SU-DHL-6 (cell line): Measurements from ENCODE around the gene RTP4.

Experiments used
- EZH2phosphoT487 ChIP-seq: fragments of 200-600 bp; sonication (generic), shearing (Covaris generic); conservative IDR thresholded peaks from 2 replicates; pipeline ENCODE4 v1.6.1; 2018; ENCODE audit warnings: mild to moderate bottlenecking, antibody characterized with exemption, low read length, moderate library complexity, mixed read lengths
- TF ChIP-seq, protein P1 (sequence below): fragments of 200-600 bp; sonication (generic); IDR thresholded peaks from one replicate; pipeline ENCODE4 v1.5.1; 2017; ENCODE audit warnings: antibody characterized with exemption, mild to moderate bottlenecking, low read length, moderate library complexity; ENCODE audit not compliant: insufficient read depth, poor library complexity, severe bottlenecking

GRCh38 chr3:187319699-187320302, 48.4 kb upstream of the RTP4 start:
- TF ChIP-seq, protein P1, sequence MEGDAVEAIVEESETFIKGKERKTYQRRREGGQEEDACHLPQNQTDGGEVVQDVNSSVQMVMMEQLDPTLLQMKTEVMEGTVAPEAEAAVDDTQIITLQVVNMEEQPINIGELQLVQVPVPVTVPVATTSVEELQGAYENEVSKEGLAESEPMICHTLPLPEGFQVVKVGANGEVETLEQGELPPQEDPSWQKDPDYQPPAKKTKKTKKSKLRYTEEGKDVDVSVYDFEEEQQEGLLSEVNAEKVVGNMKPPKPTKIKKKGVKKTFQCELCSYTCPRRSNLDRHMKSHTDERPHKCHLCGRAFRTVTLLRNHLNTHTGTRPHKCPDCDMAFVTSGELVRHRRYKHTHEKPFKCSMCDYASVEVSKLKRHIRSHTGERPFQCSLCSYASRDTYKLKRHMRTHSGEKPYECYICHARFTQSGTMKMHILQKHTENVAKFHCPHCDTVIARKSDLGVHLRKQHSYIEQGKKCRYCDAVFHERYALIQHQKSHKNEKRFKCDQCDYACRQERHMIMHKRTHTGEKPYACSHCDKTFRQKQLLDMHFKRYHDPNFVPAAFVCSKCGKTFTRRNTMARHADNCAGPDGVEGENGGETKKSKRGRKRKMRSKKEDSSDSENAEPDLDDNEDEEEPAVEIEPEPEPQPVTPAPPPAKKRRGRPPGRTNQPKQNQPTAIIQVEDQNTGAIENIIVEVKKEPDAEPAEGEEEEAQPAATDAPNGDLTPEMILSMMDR = peak; percentile 38
- no peak for TF ChIP-seq EZH2phosphoT487
